ENCODE data around the gene OPCML. TPM values are rescaled to one million over a fixed set of nuclear protein-coding genes. Genes with fewer than 3 reads are reported as not detected.

Gene OPCML
- total and polyA plus RNA-seq, 5 donors = 0.14 to 2.8 (median 1.1) TPM

GRCh38 chr11:132685174-132685611 is 847.1 kb downstream of the OPCML start:
- no peak for DNase-seq
- intact Hi-C loops (cut with DNase I) = no loop called here
- 31% methylated on average over 3 of the region's 3 CpGs for WGBS
- Histone ChIP-seq H3K4me3 (ENCODE audit: low read length) (no peak overlapping the region), H3K27me3 (ENCODE audit: control insufficient read depth, insufficient read depth) (no peaks in the 10 kb centered on the region), H3K9me3 (ENCODE audit: control insufficient read depth, low read length) (no peaks in the 10 kb centered on the region), H3K4me1 (ENCODE audit: control insufficient read depth, insufficient read depth, low read length) (no peaks in the 10 kb centered on the region), H3K27ac (ENCODE audit: low read length) (no peak overlapping the region)
- no peak for ATAC-seq

GRCh38 chr11:132683602-132684001 is 848.7 kb downstream of the OPCML start:
- Histone ChIP-seq H3K4me1 (ENCODE audit: control insufficient read depth, insufficient read depth, low read length) (no peaks in the 10 kb centered on the region), H3K27me3 (ENCODE audit: control insufficient read depth, insufficient read depth) (no peaks in the 10 kb centered on the region), H3K27ac (ENCODE audit: low read length) (no peak overlapping the region), H3K9me3 (ENCODE audit: control insufficient read depth, low read length) (no peaks in the 10 kb centered on the region), H3K4me3 (ENCODE audit: low read length) (no peak overlapping the region)
- no peak for DNase-seq
- ATAC-seq = no peak
- 92% methylated on average over 2 of the region's 2 CpGs for WGBS
- intact Hi-C loops (cut with DNase I) = no loop called here

DNA sequence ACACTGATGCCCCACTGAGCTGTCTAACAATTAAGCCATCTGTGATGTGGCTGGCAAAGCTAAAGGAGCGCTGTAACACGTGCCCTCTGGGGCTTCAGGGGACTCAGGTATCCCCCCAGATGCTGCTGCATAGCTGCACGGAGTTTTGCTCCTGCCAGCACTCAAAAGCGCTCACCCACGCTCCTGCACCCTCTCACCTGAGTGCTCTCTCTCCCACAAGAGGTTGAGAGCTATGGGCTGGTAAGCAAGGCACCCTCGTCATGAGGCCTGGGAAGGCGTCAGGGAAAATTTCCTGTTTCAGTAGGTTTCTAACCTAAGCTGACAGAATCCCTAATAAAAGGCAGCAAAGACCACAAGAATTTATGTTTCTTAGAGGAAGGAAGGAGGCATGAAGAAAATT is 850.3 kb downstream of the OPCML start:
- intact Hi-C loops (cut with DNase I) = no loop called here
- 80% methylated on average over 7 of the region's 7 CpGs for WGBS
- no peaks in the 10 kb centered on the region for H3K27me3 ChIP-seq (ENCODE audit: control insufficient read depth, insufficient read depth)
- DNase-seq = no peak
- H3K4me1 ChIP-seq (ENCODE audit: control insufficient read depth, insufficient read depth, low read length) = no peaks in the 10 kb centered on the region
- ATAC-seq = no peak
- no peak overlapping the region for H3K27ac ChIP-seq (ENCODE audit: low read length)
- H3K4me3 ChIP-seq (ENCODE audit: low read length) = no peak overlapping the region
- H3K9me3 ChIP-seq (ENCODE audit: control insufficient read depth, low read length) = no peaks in the 10 kb centered on the region

GRCh38 chr11:132680584-132680983 is 851.7 kb downstream of the OPCML start:
- no peak overlapping the region for H3K4me3 ChIP-seq (ENCODE audit: low read length)
- H3K27ac ChIP-seq (ENCODE audit: low read length) = no peak overlapping the region
- no peak for DNase-seq
- no peaks in the 10 kb centered on the region for H3K9me3 ChIP-seq (ENCODE audit: control insufficient read depth, low read length)
- no peak for ATAC-seq
- WGBS = 91% methylated on average over 12 of the region's 12 CpGs
- no peaks in the 10 kb centered on the region for H3K27me3 ChIP-seq (ENCODE audit: control insufficient read depth, insufficient read depth)
- intact Hi-C loops (cut with DNase I) = no loop called here
- H3K4me1 ChIP-seq (ENCODE audit: control insufficient read depth, insufficient read depth, low read length) = no peaks in the 10 kb centered on the region

DNA sequence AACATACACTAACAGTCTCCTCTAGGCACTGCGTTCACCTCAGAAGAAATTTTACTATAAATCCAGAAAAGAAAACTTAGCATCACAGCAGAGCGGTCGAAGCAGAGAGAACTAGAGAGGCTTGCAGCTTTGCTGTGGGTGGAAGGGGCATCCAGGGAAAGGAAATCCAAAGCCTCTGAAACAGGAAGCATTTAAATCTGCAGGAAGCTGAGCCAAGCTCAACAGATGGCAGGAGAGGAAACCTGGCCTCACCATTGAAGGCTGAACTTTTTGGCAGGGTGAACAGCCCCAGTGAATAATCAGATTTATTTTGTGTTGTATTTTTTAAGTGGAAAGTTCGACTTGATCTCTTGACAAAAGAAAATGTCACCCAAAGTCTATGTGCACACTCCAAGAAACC is 858.1 kb downstream of the OPCML start:
- intact Hi-C loops (cut with DNase I) = no loop called here
- DNase-seq (no peak), ATAC-seq (peak in 1 of 2 donors; percentile 25)
- Histone ChIP-seq H3K27ac (ENCODE audit: low read length) (no peak overlapping the region), H3K9me3 (ENCODE audit: control insufficient read depth, low read length) (no peaks in the 10 kb centered on the region), H3K4me3 (ENCODE audit: low read length) (no peak overlapping the region), H3K4me1 (ENCODE audit: control insufficient read depth, insufficient read depth, low read length) (no peaks in the 10 kb centered on the region), H3K27me3 (ENCODE audit: control insufficient read depth, insufficient read depth) (no peaks in the 10 kb centered on the region)
- WGBS = 54% methylated on average over 4 of the region's 4 CpGs

- no peak for ATAC-seq
- H3K4me3 ChIP-seq (ENCODE audit: low read length) = no peak overlapping the region
- H3K27me3 ChIP-seq (ENCODE audit: control insufficient read depth, insufficient read depth) = no peaks in the 10 kb centered on the region
- no peaks in the 10 kb centered on the region for H3K4me1 ChIP-seq (ENCODE audit: control insufficient read depth, insufficient read depth, low read length)
- no peak for DNase-seq
- no peaks in the 10 kb centered on the region for H3K9me3 ChIP-seq (ENCODE audit: control insufficient read depth, low read length)
- intact Hi-C loops (cut with DNase I) = no loop called here
- H3K27ac ChIP-seq (ENCODE audit: low read length) = no peak overlapping the region
- 60% methylated on average over 3 of the region's 3 CpGs for WGBS
Measured at GRCh38 chr11:132671851-132672370, 860.4 kb downstream of the OPCML start.

GRCh38 chr11:132670921-132671675 is 861.2 kb downstream of the OPCML start:
- ATAC-seq (no peak), DNase-seq (no peak)
- no peaks in the 10 kb centered on the region for H3K9me3 ChIP-seq (ENCODE audit: control insufficient read depth, low read length)
- no peak overlapping the region for H3K27ac ChIP-seq (ENCODE audit: low read length)
- WGBS = 85% methylated on average over 5 of the region's 5 CpGs
- intact Hi-C loops (cut with DNase I) = no loop called here
- no peak overlapping the region for H3K4me3 ChIP-seq (ENCODE audit: low read length)
- H3K27me3 ChIP-seq (ENCODE audit: control insufficient read depth, insufficient read depth) = no peaks in the 10 kb centered on the region
- no peaks in the 10 kb centered on the region for H3K4me1 ChIP-seq (ENCODE audit: control insufficient read depth, insufficient read depth, low read length)

DNA sequence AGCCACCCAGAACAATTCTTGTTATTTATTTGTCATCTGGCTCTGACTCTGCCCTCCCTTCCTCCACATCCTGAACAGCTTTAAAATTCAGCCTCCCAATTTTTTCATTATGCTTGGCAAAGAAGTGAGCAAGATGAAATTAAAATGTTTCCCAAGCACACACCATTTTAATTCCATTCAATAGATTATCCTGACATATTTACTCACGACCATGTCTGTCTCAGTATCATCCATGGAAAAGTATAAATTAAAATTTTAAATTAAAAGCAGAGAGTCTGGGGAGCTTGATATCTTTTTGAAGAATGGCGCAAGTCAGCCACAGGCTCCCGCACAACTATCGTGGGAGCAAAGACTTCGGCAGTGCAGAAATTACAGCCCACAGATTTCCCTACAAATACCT is 862.4 kb downstream of the OPCML start:
- no peak for ATAC-seq
- no peaks in the 10 kb centered on the region for H3K4me1 ChIP-seq (ENCODE audit: control insufficient read depth, insufficient read depth, low read length)
- no peaks in the 10 kb centered on the region for H3K27me3 ChIP-seq (ENCODE audit: control insufficient read depth, insufficient read depth)
- no peak overlapping the region for H3K27ac ChIP-seq (ENCODE audit: low read length)
- no peaks in the 10 kb centered on the region for H3K9me3 ChIP-seq (ENCODE audit: control insufficient read depth, low read length)
- DNase-seq = no peak
- intact Hi-C loops (cut with DNase I) = no loop called here
- WGBS = 91% methylated on average over 5 of the region's 5 CpGs
- no peak overlapping the region for H3K4me3 ChIP-seq (ENCODE audit: low read length)

- DNase-seq = no peak
- intact Hi-C loops (cut with DNase I) = no loop called here
- WGBS = 90% methylated on average over 4 of the region's 4 CpGs
Measured at GRCh38 chr11:132665205-132665604, 867.1 kb downstream of the OPCML start.

DNA sequence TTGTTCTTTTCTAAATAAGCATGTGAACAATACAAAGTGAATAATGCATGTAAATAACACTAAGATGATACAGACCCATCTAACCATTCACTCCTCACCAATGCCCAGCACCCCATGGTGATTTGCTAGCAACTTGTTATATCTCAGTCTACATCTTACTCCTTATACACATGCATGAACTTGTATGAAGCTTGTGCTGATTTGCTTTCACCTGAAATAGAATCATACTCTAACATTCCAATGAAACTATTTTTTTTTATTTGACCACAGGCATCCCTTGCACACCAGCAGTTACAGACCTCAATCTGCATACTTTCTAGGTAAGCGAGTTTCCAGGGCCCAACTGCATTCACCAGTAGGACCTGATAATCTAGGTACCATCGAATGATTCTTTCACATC is 873.6 kb downstream of the OPCML start:
- no peak for ATAC-seq
- H3K9me3 ChIP-seq (ENCODE audit: control insufficient read depth, low read length) = no peaks in the 10 kb centered on the region
- WGBS = 91% methylated on average over 2 of the region's 2 CpGs
- no peak overlapping the region for H3K4me3 ChIP-seq (ENCODE audit: low read length)
- no peak for DNase-seq
- H3K4me1 ChIP-seq (ENCODE audit: control insufficient read depth, insufficient read depth, low read length) = no peaks in the 10 kb centered on the region
- intact Hi-C loops (cut with DNase I) = loop anchor here in 1 of 4 donors (2.0 kb wide), 1 partner anchor 42 kb away; no protein-coding TSS in a partner anchor
- H3K27ac ChIP-seq (ENCODE audit: low read length) = no peak overlapping the region
- H3K27me3 ChIP-seq (ENCODE audit: control insufficient read depth, insufficient read depth) = no peaks in the 10 kb centered on the region

More at GRCh38 chr11:132665205-132665604, 867.1 kb downstream of the OPCML start:
- ATAC-seq = no peak
- Histone ChIP-seq H3K27ac (ENCODE audit: low read length) (no peak overlapping the region), H3K4me3 (ENCODE audit: low read length) (no peak overlapping the region), H3K9me3 (ENCODE audit: control insufficient read depth, low read length) (no peaks in the 10 kb centered on the region), H3K27me3 (ENCODE audit: control insufficient read depth, insufficient read depth) (no peaks in the 10 kb centered on the region), H3K4me1 (ENCODE audit: control insufficient read depth, insufficient read depth, low read length) (no peaks in the 10 kb centered on the region)

DNA sequence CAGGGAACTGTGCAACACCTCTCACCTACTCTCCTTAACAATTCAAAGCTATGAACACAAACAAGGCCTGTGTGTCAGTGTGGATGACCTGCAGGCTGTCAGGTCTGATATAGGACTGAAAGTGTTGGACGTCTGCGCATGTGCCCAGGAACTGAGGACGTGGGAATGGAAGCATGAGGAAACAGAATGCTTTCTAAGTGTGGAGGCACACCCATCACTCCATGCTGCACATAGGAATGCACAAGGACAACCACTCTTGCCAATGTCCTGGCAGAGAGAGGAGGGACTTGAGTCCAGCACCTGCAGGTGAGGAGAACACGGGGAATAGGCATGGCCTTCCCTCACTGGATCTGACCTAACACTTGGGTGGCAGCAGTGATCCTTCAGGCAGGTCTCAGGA is 874.3 kb downstream of the OPCML start:
- ATAC-seq = no peak
- no peak for DNase-seq
- H3K9me3 ChIP-seq (ENCODE audit: control insufficient read depth, low read length) = no peaks in the 10 kb centered on the region
- WGBS = 88% methylated on average over 4 of the region's 4 CpGs
- intact Hi-C loops (cut with DNase I) = loop anchor here in 1 of 4 donors (2.0 kb wide), 1 partner anchor 41 kb away; no protein-coding TSS in a partner anchor
- H3K4me1 ChIP-seq (ENCODE audit: control insufficient read depth, insufficient read depth, low read length) = no peaks in the 10 kb centered on the region
- H3K4me3 ChIP-seq (ENCODE audit: low read length) = no peak overlapping the region
- no peaks in the 10 kb centered on the region for H3K27me3 ChIP-seq (ENCODE audit: control insufficient read depth, insufficient read depth)
- H3K27ac ChIP-seq (ENCODE audit: low read length) = no peak overlapping the region

All from right cardiac atrium (tissue), 5 donors.